ENCODE results near the gene KRT86. TPM values are rescaled to one million over a fixed set of nuclear protein-coding genes. Genes with fewer than 3 reads are reported as not detected.
A peak's percentile ranks its signal among the peaks of the same experiment; 100 is the strongest.

Gene KRT86
- total RNA-seq, 6 experiments from 2014 or later: not detected

DNA sequence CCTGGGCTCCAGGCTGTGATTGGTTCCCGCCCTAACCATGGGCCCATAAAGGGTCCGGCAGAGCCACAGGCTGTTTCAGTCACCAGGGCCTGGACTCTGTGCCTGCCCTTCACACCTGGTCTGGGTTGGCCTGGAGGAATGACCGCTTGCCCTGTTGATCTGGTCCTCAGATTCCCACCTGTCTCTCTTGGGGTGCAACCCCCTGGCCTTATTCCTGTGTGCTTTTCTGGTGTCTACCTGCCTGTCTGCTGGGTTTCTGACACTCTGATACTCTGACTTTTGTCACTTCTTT lies 49.7 kb downstream of the KRT86 start:
- no CpG with 5 or more reads among the region's 3 CpGs for WGBS (ENCODE audit: insufficient coverage, low coverage, low lambda C conversion rate, missing lambda C conversion rate)
- no peak for ATAC-seq
- intact Hi-C loops (cut with DNase I): loop anchor here (10.0 kb wide), 1 partner anchor 169 kb away; no protein-coding TSS in a partner anchor
- H3K4me3 ChIP-seq: no peak overlapping the region
- H3K27ac ChIP-seq: no peak overlapping the region
- H3K4me1 ChIP-seq: no peaks in the 10 kb centered on the region
- DNase-seq: peak in 1 of 3 donors; percentile 23
- H3K9me3 ChIP-seq: no peaks in the 10 kb centered on the region
- no peak for TF ChIP-seq POLR2A (IDR thresholded peaks at IDR 0.05)
- TF ChIP-seq, protein P1, sequence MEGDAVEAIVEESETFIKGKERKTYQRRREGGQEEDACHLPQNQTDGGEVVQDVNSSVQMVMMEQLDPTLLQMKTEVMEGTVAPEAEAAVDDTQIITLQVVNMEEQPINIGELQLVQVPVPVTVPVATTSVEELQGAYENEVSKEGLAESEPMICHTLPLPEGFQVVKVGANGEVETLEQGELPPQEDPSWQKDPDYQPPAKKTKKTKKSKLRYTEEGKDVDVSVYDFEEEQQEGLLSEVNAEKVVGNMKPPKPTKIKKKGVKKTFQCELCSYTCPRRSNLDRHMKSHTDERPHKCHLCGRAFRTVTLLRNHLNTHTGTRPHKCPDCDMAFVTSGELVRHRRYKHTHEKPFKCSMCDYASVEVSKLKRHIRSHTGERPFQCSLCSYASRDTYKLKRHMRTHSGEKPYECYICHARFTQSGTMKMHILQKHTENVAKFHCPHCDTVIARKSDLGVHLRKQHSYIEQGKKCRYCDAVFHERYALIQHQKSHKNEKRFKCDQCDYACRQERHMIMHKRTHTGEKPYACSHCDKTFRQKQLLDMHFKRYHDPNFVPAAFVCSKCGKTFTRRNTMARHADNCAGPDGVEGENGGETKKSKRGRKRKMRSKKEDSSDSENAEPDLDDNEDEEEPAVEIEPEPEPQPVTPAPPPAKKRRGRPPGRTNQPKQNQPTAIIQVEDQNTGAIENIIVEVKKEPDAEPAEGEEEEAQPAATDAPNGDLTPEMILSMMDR (IDR thresholded peaks at IDR 0.05): no peak
- no peaks in the 10 kb centered on the region for H3K36me3 ChIP-seq
- no peaks in the 10 kb centered on the region for H3K27me3 ChIP-seq

DNA sequence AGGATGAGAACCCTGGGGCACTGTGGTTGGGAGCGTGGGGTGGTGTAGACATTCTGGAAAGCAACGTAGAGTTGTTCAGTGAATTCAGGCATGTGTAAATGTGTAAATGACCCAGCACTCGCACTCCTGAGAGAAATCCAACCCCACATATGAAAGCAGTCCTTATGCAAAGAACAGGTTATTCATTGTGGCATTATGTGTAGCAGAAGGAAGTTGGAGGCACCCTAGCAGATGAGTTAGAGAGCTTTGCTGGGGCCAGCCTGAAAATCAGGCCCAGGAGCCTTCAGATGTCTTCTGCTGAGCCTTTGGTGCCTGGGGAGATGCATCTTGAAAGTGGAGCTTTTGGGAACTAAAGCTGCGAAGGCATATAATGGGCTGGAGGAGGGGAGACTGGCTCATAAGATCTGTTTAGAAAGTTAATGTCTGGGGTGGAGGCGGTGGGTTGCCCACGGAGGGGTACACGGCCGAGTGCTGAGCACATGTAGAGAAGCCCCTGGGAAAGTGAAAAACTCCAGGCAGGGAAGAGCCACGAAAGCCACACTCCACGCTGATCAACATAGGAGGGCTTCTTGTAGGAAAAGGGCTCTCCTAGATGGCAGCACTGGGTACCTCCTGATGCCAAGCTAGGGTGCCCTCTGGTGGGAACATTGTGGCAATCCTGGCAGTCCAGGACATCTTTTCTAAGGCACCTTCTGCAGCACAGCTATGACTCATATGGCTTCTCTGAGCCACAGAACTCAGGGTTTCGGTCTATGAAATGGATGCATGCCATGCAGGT lies 52.8 kb downstream of the KRT86 start:
- DNase-seq: peak; percentile 71 to 85 (median 76)
- no peaks in the 10 kb centered on the region for H3K27me3 ChIP-seq
- H3K4me3 ChIP-seq: no peak overlapping the region
- ATAC-seq: peak; percentile 93 to 96 (median 94)
- no peak overlapping the region for H3K27ac ChIP-seq
- no peaks in the 10 kb centered on the region for H3K9me3 ChIP-seq
- 30% methylated on average over 10 of the region's 11 CpGs for WGBS (ENCODE audit: insufficient coverage, low coverage, low lambda C conversion rate, missing lambda C conversion rate)
- intact Hi-C loops (cut with DNase I): loop anchor here (10.0 kb wide), 1 partner anchor 172 kb away; no protein-coding TSS in a partner anchor
- H3K36me3 ChIP-seq: no peaks in the 10 kb centered on the region
- TF ChIP-seq, protein P1 (IDR thresholded peaks at IDR 0.05): peak; percentile 72 to 96 (median 92)
- TF ChIP-seq POLR2A (IDR thresholded peaks at IDR 0.05): no peak
- H3K4me1 ChIP-seq: peaks cover 0 to 14% (median 0%) of the 10 kb centered on the region in 4 donors

DNA sequence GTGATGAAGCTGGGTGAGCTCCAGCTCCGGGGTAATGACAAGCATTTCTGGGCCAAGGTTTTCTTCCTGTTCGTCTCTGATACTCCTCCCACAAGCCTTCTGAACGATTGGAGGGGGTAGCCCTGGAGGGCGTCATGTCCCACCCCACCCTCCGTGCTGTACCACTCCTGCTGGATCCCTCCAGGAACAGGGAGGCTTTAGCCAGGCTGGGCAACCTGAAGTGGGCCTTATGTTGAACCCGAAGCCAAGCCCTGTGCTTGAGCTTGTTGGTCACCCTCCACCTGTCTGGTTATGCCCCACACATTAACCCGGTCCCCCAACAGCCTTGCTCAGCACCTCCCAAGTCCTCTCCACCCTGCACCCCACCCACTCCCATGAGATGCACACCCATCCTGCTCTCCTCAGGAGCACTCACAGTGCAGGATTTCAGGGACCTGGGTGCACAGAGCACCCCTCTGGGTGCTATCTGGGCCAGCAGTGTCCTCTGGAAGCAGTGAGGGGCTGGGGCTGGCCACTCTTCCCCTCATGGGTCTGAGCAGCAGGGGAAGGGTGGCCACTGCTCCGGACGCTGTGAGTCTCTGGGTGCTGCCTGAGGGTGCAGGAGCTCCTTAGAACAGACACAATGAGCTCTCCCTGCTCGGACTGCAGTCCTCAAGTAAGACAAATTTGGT lies 53.5 kb downstream of the KRT86 start:
- intact Hi-C loops (cut with DNase I): loop anchor here (10.0 kb wide), 1 partner anchor 173 kb away; no protein-coding TSS in a partner anchor
- Histone ChIP-seq H3K4me3 (no peak overlapping the region), H3K36me3 (no peaks in the 10 kb centered on the region), H3K27me3 (no peaks in the 10 kb centered on the region), H3K9me3 (no peaks in the 10 kb centered on the region), H3K27ac (no peak overlapping the region), H3K4me1 (peaks cover 0 to 16% (median 0%) of the 10 kb centered on the region in 4 donors)
- WGBS (ENCODE audit: insufficient coverage, low coverage, low lambda C conversion rate, missing lambda C conversion rate): 23% methylated on average over 5 of the region's 10 CpGs
- TF ChIP-seq, protein P1 (IDR thresholded peaks at IDR 0.05): no peak
- no peak for TF ChIP-seq POLR2A (IDR thresholded peaks at IDR 0.05)
- DNase-seq (no peak), ATAC-seq (peak in 1 of 4 donors; percentile 2)

DNA sequence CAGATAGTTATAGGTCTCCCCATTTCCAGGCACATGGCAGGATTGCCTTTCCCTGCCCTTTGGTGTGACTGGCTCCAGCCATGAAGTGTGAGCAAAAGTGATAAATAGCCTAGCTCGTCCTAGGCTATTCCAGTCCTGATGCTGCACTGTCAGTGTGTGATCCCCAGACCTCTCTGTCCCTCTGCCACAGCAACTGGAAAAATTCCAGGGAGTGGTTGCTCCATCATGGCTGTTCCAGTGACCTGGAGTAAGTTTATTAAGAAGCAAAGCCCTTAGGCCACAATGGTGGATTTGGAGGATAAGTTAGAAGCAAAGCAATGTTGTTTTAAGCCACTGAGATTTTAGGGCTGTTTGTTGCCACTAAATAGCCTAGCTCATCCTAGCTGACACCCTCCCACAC lies 56.6 kb downstream of the KRT86 start:
- H3K27ac ChIP-seq: no peak overlapping the region
- no peak overlapping the region for H3K4me3 ChIP-seq
- WGBS (ENCODE audit: insufficient coverage, low coverage, low lambda C conversion rate, missing lambda C conversion rate): 60% methylated on average over 1 of the region's 1 CpG
- TF ChIP-seq, protein P1 (IDR thresholded peaks at IDR 0.05): no peak
- H3K4me1 ChIP-seq: peaks cover 0 to 29% (median 4%) of the 10 kb centered on the region in 4 donors
- DNase-seq: peak in 1 of 3 donors; percentile 63
- no peaks in the 10 kb centered on the region for H3K36me3 ChIP-seq
- H3K9me3 ChIP-seq: no peaks in the 10 kb centered on the region
- intact Hi-C loops (cut with DNase I): no loop called here
- no peaks in the 10 kb centered on the region for H3K27me3 ChIP-seq
- ATAC-seq: peak in 1 of 4 donors; percentile 34
